GM23248 (cell line): ENCODE data around the gene CRIP1.

ENCODE experiments used
- EZH2 ChIP-seq: fragments of 200-600 bp; sonication (generic); IDR thresholded peaks from 2 replicates; pipeline ENCODE4 v1.6.1; 2018; ENCODE audit warnings: antibody characterized with exemption, mild to moderate bottlenecking; ENCODE audit not compliant: insufficient read depth, poor library complexity, severe bottlenecking
- EZH2phosphoT487 ChIP-seq: fragments of 200-600 bp; sonication (generic); IDR thresholded peaks from 2 replicates; pipeline ENCODE4 v1.6.1; 2018; ENCODE audit warnings: antibody characterized with exemption, moderate library complexity, mild to moderate bottlenecking, low read depth; ENCODE audit not compliant: insufficient read depth

- TF ChIP-seq EZH2 (no peak), EZH2phosphoT487 (no peak)
Measured at GRCh38 chr14:105487986-105488777, 1.5 kb downstream of the CRIP1 start.
